GM12865 (cell line): Measurements from ENCODE around the gene GALNT10.
A peak's percentile ranks its signal among the peaks of the same experiment; 100 is the strongest.

ENCODE experiments used
- DNase-seq: peaks from one replicate; pipeline ENCODE4 v3.0.0; 2010; ENCODE audit warnings: low read depth
- H3K4me3 ChIP-seq: 2 replicates; pipeline ENCODE4 v1.5.1; 2011; ENCODE audit warnings: mild to moderate bottlenecking, low read depth, low read length, control low read depth
- TF ChIP-seq, protein P1 (sequence below): IDR thresholded peaks from 2 replicates; pipeline ENCODE4 v1.5.1; 2011; ENCODE audit warnings: low read length, control low read depth, low read depth, inconsistent platforms; ENCODE audit not compliant: insufficient read depth; ENCODE audit errors: missing control alignments

The GALNT10 gene

DNA sequence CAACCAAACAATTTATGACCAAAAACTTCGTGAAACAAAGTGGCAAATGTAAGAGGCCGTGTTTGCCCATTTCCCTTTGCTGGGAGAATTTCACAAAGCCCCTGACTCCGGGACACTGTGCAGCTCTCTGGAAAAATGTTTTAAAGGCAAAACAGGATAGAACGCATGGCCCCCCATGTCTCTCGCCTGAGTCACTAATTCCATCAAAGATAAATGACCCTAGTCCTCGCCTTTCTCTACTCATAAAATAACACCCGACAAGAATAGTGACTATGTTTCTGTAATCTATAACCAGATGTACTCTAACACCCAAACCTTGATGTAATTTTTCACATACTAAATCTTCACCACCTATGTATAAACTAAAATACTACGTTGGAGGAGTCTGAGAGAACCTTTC, 199.6 kb downstream of the GALNT10 start:
- TF ChIP-seq, protein P1, sequence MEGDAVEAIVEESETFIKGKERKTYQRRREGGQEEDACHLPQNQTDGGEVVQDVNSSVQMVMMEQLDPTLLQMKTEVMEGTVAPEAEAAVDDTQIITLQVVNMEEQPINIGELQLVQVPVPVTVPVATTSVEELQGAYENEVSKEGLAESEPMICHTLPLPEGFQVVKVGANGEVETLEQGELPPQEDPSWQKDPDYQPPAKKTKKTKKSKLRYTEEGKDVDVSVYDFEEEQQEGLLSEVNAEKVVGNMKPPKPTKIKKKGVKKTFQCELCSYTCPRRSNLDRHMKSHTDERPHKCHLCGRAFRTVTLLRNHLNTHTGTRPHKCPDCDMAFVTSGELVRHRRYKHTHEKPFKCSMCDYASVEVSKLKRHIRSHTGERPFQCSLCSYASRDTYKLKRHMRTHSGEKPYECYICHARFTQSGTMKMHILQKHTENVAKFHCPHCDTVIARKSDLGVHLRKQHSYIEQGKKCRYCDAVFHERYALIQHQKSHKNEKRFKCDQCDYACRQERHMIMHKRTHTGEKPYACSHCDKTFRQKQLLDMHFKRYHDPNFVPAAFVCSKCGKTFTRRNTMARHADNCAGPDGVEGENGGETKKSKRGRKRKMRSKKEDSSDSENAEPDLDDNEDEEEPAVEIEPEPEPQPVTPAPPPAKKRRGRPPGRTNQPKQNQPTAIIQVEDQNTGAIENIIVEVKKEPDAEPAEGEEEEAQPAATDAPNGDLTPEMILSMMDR, result no peak
- DNase-seq, result no peak
- no peak overlapping the region for H3K4me3 ChIP-seq

- TF ChIP-seq, protein P1, result no peak
- H3K4me3 ChIP-seq, result no peak overlapping the region
- no peak for DNase-seq
Observed at GRCh38 chr5:154390746-154391359, 200.3 kb downstream of the GALNT10 start.

- no peak overlapping the region for H3K4me3 ChIP-seq
- TF ChIP-seq, protein P1, result no peak
- DNase-seq, result no peak
Observed at GRCh38 chr5:154391788-154392187, 201.3 kb downstream of the GALNT10 start.

- TF ChIP-seq, protein P1, result no peak
- no peak for DNase-seq
- H3K4me3 ChIP-seq, result no peak overlapping the region
Observed at GRCh38 chr5:154393850-154394249, 203.3 kb downstream of the GALNT10 start.

- TF ChIP-seq, protein P1, result no peak
- no peak overlapping the region for H3K4me3 ChIP-seq
- DNase-seq, result no peak
Observed at GRCh38 chr5:154394307-154394706, 203.8 kb downstream of the GALNT10 start.

DNA sequence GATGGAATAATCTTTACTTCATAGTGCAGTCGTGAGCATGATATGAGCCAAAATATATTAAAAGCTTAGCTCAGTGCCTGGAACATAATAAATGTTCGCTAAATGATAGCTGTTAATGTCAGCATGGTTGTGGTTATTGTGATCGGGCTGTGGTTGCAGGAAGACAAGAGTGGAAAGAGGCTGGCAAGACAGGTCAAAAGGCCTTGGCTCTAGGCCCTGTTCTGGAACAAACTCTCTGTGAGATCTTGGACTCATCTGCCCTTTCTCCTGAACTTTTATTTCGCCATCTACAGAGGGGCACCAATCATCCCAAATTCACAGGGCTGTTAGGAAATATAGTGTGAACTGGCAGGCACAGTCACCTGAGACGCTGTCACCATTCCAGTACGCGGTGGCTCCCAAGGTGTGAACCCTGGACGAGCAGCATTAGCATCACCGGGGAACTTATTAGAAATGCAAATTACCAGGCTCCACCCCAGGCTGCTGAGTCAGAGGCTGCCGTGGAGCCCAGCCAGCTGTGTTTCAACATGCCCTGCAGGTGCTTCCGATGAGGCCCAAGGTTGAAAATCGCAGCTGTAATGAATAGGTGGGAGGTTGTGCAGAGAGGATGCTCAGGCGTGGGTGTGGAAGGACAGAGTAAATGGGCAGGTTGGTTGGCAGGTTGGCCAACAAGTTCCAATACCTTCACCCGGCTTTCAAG, 205.0 kb downstream of the GALNT10 start:
- TF ChIP-seq, protein P1, result no peak
- peak; percentile 63 for DNase-seq
- H3K4me3 ChIP-seq, result no peak overlapping the region
